NCI-H2196 treated with DMSO at 0.1 percent for 48 hours (cell line): Measurements from ENCODE around the gene RIMBP2.
A peak's percentile ranks its signal among the peaks of the same experiment; 100 is the strongest.

ENCODE experiments used
- DNase-seq: peaks from one replicate; lab custom pipeline; 2025; ENCODE audit not compliant: unreplicated experiment; lab: John Stamatoyannopoulos, UW

Gene RIMBP2

GRCh38 chr12:130517588-130517987, 198.5 kb downstream of the RIMBP2 start:
- DNase-seq = no peak

- peak; percentile 57 for DNase-seq
Observed at GRCh38 chr12:130514149-130514551, 201.9 kb downstream of the RIMBP2 start.

- DNase-seq = no peak
Observed at GRCh38 chr12:130513556-130513955, 202.5 kb downstream of the RIMBP2 start.

- DNase-seq = no peak
Observed at GRCh38 chr12:130511285-130511684, 204.8 kb downstream of the RIMBP2 start.

- DNase-seq = no peak
Observed at GRCh38 chr12:130509454-130509853, 206.6 kb downstream of the RIMBP2 start.

- DNase-seq = no peak
Observed at GRCh38 chr12:130508847-130509246, 207.3 kb downstream of the RIMBP2 start.

- no peak for DNase-seq
Observed at GRCh38 chr12:130508318-130508717, 207.8 kb downstream of the RIMBP2 start.

GRCh38 chr12:130506844-130507243, 209.3 kb downstream of the RIMBP2 start:
- DNase-seq = no peak

GRCh38 chr12:130504840-130505175, 211.3 kb downstream of the RIMBP2 start:
- no peak for DNase-seq

GRCh38 chr12:130504110-130504839, 211.8 kb downstream of the RIMBP2 start:
- no peak for DNase-seq

- DNase-seq = no peak
Observed at GRCh38 chr12:130501821-130502220, 214.3 kb downstream of the RIMBP2 start.

- no peak for DNase-seq
Observed at GRCh38 chr12:130500835-130501330, 215.2 kb downstream of the RIMBP2 start.

- no peak for DNase-seq
Observed at GRCh38 chr12:130499474-130499873, 216.6 kb downstream of the RIMBP2 start.

GRCh38 chr12:130498589-130499385, 217.3 kb downstream of the RIMBP2 start:
- no peak for DNase-seq

GRCh38 chr12:130497991-130498390, 218.1 kb downstream of the RIMBP2 start:
- DNase-seq = no peak

GRCh38 chr12:130497321-130497720, 218.8 kb downstream of the RIMBP2 start:
- DNase-seq = no peak

GRCh38 chr12:130496516-130497120, 219.5 kb downstream of the RIMBP2 start:
- no peak for DNase-seq

GRCh38 chr12:130495156-130495555, 220.9 kb downstream of the RIMBP2 start:
- DNase-seq = no peak

- DNase-seq = no peak
Observed at GRCh38 chr12:130494736-130495135, 221.4 kb downstream of the RIMBP2 start.

GRCh38 chr12:130493951-130494350, 222.1 kb downstream of the RIMBP2 start:
- DNase-seq = no peak

- DNase-seq = no peak
Observed at GRCh38 chr12:130491421-130492357, 224.4 kb downstream of the RIMBP2 start.
